GM12878 (cell line): ENCODE measurements around the gene RO60. TPM values are rescaled to one million over a fixed set of nuclear protein-coding genes. Genes with fewer than 3 reads are reported as not detected.

Experiments used
- BHLHE40 ChIP-seq, 2 experiments: fragments of 450-650 bp in 1 of 2; IDR thresholded peaks; 2 replicates each; pipeline ENCODE4 v1.6.1; 2011 to 2017; ENCODE audit warnings: low read depth in 2 of 2, borderline replicate concordance in 1 of 2, improper control_type of control experiment in 1 of 2, low read length in 1 of 2, mild to moderate bottlenecking in 1 of 2
- CHD4 ChIP-seq: fragments of 200-600 bp; sonication (generic); IDR thresholded peaks from 2 replicates; pipeline ENCODE4 v1.6.1; 2016; ENCODE audit warnings: mild to moderate bottlenecking
- FOXK2 ChIP-seq: fragments of 450-650 bp; IDR thresholded peaks from 2 replicates; pipeline ENCODE4 v1.6.1; 2017; ENCODE audit warnings: mild to moderate bottlenecking, moderate library complexity
- MEF2B ChIP-seq: fragments of 450-650 bp; IDR thresholded peaks from 2 replicates; pipeline ENCODE4 v1.6.1; 2018; ENCODE audit warnings: mild to moderate bottlenecking, moderate library complexity; ENCODE audit not compliant: partially characterized antibody, poor library complexity, severe bottlenecking
- NFYA ChIP-seq: IDR thresholded peaks from 2 replicates; pipeline ENCODE4 v1.6.1; 2011; ENCODE audit warnings: low read depth, mild to moderate bottlenecking, low read length, improper control_type of control experiment, borderline replicate concordance
- NR2F1 ChIP-seq: fragments of 450-650 bp; conservative IDR thresholded peaks from 2 replicates; pipeline ENCODE4 v1.6.1; 2017; ENCODE audit warnings: mild to moderate bottlenecking
- NRF1 ChIP-seq: conservative IDR thresholded peaks from 2 replicates; pipeline ENCODE4 v1.6.1; 2011; ENCODE audit warnings: mild to moderate bottlenecking, low read depth, low read length, improper control_type of control experiment
- TCF3 ChIP-seq: IDR thresholded peaks from 2 replicates; pipeline ENCODE4 v1.6.1; 2012; ENCODE audit warnings: low read depth, mild to moderate bottlenecking, low read length, borderline replicate concordance; ENCODE audit not compliant: insufficient read depth
- YY1 ChIP-seq: IDR thresholded peaks from 2 replicates; pipeline ENCODE4 v1.6.1; 2011; ENCODE audit warnings: low read depth, mild to moderate bottlenecking, low read length
- ZNF24 ChIP-seq: fragments of 450-650 bp; IDR thresholded peaks from 2 replicates; pipeline ENCODE4 v1.6.1; 2017; ENCODE audit warnings: antibody characterized with exemption, mild to moderate bottlenecking
- ZNF384 ChIP-seq: IDR thresholded peaks from 2 replicates; pipeline ENCODE4 v1.6.1; 2012; ENCODE audit warnings: low read depth, mild to moderate bottlenecking, low read length, improper control_type of control experiment, borderline replicate concordance
- polyA plus RNA-seq, 11 experiments: library from polyadenylated mRNA; depleted of rRNA in 4 of 11; unstranded in 6 of 11; stranded (reverse) in 5 of 11; fragments of >200 nt; fragmentation: Nextera tagmentation in 4 of 11; fragmentation: Illumina TruSeq in 1 of 11; extraction: Ambion mirVana in 4 of 11; extraction: Trizol in 1 of 11; gene quantifications; 1 replicate in 1 of 11; 2 replicates in 10 of 11; pipeline versions ENCODE4 v1.2.1 to v1.2.3, GENCODE V29; 2011 to 2016; ENCODE audit warnings: inconsistent platforms in 2 of 11, missing spikeins in 2 of 11, low read depth in 1 of 11
- total RNA-seq, 4 experiments: library from RNA; depleted of rRNA in 3 of 4; stranded (reverse); fragments of >200 nt in 3 of 4; fragmentation: Illumina TruSeq in 1 of 4; extraction: Trizol in 1 of 4; gene quantifications; 2 replicates each; pipeline versions ENCODE4 v1.2.1 to v1.2.3, GENCODE V29; 2013 to 2021
- TF ChIP-seq, protein P1 (sequence below): fragments of 450-650 bp; IDR thresholded peaks from 2 replicates; pipeline ENCODE4 v1.6.1; 2017; ENCODE audit warnings: borderline replicate concordance
- TF ChIP-seq, protein P2 (sequence below): fragments of 450-650 bp; IDR thresholded peaks from 2 replicates; pipeline ENCODE4 v1.6.1; 2017; ENCODE audit warnings: mild to moderate bottlenecking, moderate library complexity
- TF ChIP-seq, protein P3 (sequence below): fragments of 450-650 bp; formaldehyde crosslinking; IDR thresholded peaks from 2 replicates; pipeline ENCODE4 v1.4.0; 2020; ENCODE audit warnings: mild to moderate bottlenecking, moderate library complexity
- TF ChIP-seq, protein P4 (sequence below): fragments of 450-650 bp; IDR thresholded peaks from 2 replicates; pipeline ENCODE4 v1.6.1; 2016; ENCODE audit warnings: mild to moderate bottlenecking

Gene RO60
- total and polyA plus RNA-seq, 10 of the 15 experiments (the other 5 are each of a cell fraction or from before 2014, with no cell fraction given) = 21.1 to 143 (median 83.1) TPM

DNA sequence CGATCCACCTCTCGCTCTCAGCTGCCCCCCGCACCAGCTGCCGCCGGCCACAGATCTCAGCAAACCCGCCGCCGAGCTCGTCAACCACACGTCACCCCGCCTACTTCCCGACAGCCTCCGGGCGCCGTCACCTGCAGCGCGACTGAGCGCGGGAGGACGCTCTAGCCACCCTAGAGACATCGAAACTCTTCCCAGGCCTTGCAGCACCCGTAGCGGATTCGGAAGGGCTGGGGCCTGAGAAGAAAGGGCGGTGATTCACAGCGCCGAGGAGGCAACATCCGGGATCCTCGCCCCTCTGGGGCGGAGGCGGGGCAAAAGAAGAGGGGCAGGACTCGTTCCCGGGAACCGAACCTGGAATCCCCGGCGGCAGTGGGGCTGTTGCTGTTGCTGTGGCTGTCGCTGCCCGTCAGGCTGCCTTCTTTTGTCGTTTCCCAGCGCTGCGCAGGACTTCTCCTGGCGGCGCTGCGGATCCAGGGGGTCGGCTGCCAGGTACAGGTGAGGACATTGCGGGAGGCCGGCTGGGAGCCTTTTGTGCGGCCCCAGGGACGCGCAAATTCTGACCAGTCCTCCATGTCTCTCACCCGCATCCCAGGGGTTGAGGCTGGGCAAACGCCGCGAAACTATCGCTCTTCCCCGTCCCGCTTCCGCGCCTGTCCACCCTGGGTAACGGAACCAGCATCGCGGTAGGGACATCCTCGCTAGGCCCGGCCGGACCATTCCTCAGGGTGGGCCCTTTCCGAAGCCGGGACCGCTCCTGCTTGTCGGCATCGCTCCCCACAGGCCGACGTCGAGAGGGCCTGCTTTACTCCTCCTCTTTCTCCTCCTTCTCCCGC lies at the start of gene RO60, which contains the start of gene UCHL5 (continued):
- TF ChIP-seq BHLHE40 (IDR thresholded peaks at IDR 0.05; ENCODE audit: borderline replicate concordance in 1 of 2, low read depth in 2 of 2, low read length in 1 of 2) (peak; percentile 93 to 97), MEF2B (peak; percentile 63), NRF1 (0 out of 2 replicates have a peak, but pooled peaks have one; percentile 9), NR2F1 (no peak; the same call in 1 of the 2 replicates), FOXK2 (no peak), CHD4 (no peak), NFYA (no peak), TCF3 (peak; percentile 94), ZNF384 (no peak), ZNF24 (peak; percentile 83; the same call in 1 of the 2 replicates), YY1 (peak; percentile 76)
- TF ChIP-seq, protein P1, sequence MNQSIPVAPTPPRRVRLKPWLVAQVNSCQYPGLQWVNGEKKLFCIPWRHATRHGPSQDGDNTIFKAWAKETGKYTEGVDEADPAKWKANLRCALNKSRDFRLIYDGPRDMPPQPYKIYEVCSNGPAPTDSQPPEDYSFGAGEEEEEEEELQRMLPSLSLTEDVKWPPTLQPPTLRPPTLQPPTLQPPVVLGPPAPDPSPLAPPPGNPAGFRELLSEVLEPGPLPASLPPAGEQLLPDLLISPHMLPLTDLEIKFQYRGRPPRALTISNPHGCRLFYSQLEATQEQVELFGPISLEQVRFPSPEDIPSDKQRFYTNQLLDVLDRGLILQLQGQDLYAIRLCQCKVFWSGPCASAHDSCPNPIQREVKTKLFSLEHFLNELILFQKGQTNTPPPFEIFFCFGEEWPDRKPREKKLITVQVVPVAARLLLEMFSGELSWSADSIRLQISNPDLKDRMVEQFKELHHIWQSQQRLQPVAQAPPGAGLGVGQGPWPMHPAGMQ = peak; percentile 55; the same call in 1 of the 2 replicates
- TF ChIP-seq, protein P2, sequence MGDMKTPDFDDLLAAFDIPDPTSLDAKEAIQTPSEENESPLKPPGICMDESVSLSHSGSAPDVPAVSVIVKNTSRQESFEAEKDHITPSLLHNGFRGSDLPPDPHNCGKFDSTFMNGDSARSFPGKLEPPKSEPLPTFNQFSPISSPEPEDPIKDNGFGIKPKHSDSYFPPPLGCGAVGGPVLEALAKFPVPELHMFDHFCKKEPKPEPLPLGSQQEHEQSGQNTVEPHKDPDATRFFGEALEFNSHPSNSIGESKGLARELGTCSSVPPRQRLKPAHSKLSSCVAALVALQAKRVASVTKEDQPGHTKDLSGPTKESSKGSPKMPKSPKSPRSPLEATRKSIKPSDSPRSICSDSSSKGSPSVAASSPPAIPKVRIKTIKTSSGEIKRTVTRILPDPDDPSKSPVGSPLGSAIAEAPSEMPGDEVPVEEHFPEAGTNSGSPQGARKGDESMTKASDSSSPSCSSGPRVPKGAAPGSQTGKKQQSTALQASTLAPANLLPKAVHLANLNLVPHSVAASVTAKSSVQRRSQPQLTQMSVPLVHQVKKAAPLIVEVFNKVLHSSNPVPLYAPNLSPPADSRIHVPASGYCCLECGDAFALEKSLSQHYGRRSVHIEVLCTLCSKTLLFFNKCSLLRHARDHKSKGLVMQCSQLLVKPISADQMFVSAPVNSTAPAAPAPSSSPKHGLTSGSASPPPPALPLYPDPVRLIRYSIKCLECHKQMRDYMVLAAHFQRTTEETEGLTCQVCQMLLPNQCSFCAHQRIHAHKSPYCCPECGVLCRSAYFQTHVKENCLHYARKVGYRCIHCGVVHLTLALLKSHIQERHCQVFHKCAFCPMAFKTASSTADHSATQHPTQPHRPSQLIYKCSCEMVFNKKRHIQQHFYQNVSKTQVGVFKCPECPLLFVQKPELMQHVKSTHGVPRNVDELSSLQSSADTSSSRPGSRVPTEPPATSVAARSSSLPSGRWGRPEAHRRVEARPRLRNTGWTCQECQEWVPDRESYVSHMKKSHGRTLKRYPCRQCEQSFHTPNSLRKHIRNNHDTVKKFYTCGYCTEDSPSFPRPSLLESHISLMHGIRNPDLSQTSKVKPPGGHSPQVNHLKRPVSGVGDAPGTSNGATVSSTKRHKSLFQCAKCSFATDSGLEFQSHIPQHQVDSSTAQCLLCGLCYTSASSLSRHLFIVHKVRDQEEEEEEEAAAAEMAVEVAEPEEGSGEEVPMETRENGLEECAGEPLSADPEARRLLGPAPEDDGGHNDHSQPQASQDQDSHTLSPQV = no peak
- TF ChIP-seq, protein P3, sequence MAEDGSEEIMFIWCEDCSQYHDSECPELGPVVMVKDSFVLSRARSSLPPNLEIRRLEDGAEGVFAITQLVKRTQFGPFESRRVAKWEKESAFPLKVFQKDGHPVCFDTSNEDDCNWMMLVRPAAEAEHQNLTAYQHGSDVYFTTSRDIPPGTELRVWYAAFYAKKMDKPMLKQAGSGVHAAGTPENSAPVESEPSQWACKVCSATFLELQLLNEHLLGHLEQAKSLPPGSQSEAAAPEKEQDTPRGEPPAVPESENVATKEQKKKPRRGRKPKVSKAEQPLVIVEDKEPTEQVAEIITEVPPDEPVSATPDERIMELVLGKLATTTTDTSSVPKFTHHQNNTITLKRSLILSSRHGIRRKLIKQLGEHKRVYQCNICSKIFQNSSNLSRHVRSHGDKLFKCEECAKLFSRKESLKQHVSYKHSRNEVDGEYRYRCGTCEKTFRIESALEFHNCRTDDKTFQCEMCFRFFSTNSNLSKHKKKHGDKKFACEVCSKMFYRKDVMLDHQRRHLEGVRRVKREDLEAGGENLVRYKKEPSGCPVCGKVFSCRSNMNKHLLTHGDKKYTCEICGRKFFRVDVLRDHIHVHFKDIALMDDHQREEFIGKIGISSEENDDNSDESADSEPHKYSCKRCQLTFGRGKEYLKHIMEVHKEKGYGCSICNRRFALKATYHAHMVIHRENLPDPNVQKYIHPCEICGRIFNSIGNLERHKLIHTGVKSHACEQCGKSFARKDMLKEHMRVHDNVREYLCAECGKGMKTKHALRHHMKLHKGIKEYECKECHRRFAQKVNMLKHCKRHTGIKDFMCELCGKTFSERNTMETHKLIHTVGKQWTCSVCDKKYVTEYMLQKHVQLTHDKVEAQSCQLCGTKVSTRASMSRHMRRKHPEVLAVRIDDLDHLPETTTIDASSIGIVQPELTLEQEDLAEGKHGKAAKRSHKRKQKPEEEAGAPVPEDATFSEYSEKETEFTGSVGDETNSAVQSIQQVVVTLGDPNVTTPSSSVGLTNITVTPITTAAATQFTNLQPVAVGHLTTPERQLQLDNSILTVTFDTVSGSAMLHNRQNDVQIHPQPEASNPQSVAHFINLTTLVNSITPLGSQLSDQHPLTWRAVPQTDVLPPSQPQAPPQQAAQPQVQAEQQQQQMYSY = no peak
- TF ChIP-seq, protein P4, sequence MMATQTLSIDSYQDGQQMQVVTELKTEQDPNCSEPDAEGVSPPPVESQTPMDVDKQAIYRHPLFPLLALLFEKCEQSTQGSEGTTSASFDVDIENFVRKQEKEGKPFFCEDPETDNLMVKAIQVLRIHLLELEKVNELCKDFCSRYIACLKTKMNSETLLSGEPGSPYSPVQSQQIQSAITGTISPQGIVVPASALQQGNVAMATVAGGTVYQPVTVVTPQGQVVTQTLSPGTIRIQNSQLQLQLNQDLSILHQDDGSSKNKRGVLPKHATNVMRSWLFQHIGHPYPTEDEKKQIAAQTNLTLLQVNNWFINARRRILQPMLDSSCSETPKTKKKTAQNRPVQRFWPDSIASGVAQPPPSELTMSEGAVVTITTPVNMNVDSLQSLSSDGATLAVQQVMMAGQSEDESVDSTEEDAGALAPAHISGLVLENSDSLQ = peak; percentile 90
